PC-3 (cell line): Measurements from ENCODE around the gene NDUFC2. TPM values are rescaled to one million over a fixed set of nuclear protein-coding genes. Genes with fewer than 3 reads are reported as not detected.

ENCODE experiments used
- ATAC-seq: fragments of 200-7000 bp; cut with Tn5 transposase; 2 replicates; pipeline ENCODE4 v1.9.1; 2020; ENCODE audit warnings: mild to moderate bottlenecking, moderate library complexity
- BruUV-seq: library from RNA; stranded (reverse); fragments of 400-500 nt; replicated peaks from 2 replicates; lab custom pipeline; 2021; lab: Mats Ljungman, UMichigan
- CTCF ChIA-PET: fragments of 300-600 bp; sonication (Branson Sonifier 250); formaldehyde crosslinking; loops from one replicate; lab custom pipeline; 2022; ENCODE audit warnings: antibody characterized with exemption; lab: Charles Lee
- POLR2A ChIA-PET: fragments of 300-600 bp; sonication (Branson Sonifier 250); formaldehyde crosslinking; loops from one replicate; lab custom pipeline; 2022; ENCODE audit warnings: antibody characterized with exemption; ENCODE audit not compliant: unreplicated experiment; lab: Charles Lee
- DNase-seq: peaks from one replicate; pipeline ENCODE4 v3.0.0-alpha.2; 2015
- H2AFZ ChIP-seq: fragments of 300-600 bp; sonication (generic); 2 replicates; pipeline ENCODE4 v1.6.0; 2016; ENCODE audit warnings: antibody characterized with exemption, low read length
- H3F3A ChIP-seq: fragments of 300-600 bp; sonication (generic); one replicate; pipeline ENCODE4 v1.6.0; 2017; ENCODE audit warnings: antibody characterized with exemption, low read length, control low read depth, mild to moderate bottlenecking; ENCODE audit not compliant: unreplicated experiment
- H3K27ac ChIP-seq: fragments of 300-600 bp; sonication (generic); 2 replicates; pipeline ENCODE4 v1.5.1; 2016; ENCODE audit warnings: mild to moderate bottlenecking, low read length
- H3K27me3 ChIP-seq: fragments of 300-600 bp; sonication (generic); 2 replicates; pipeline ENCODE4 v1.6.1; 2016; ENCODE audit warnings: low read length, mixed read lengths
- H3K36me3 ChIP-seq: fragments of 300-600 bp; sonication (generic); 2 replicates; pipeline ENCODE4 v1.6.1; 2016; ENCODE audit warnings: low read depth, mixed run types, low read length, mixed read lengths
- H3K4me1 ChIP-seq: fragments of 300-600 bp; sonication (generic); 2 replicates; pipeline ENCODE4 v1.5.1; 2016; ENCODE audit warnings: low read length; ENCODE audit not compliant: insufficient read depth
- H3K4me2 ChIP-seq: fragments of 300-600 bp; sonication (generic); 2 replicates; pipeline ENCODE4 v1.6.0; 2016; ENCODE audit warnings: low read length
- H3K4me3 ChIP-seq: fragments of 300-600 bp; sonication (generic); 2 replicates; pipeline ENCODE4 v1.5.1; 2016; ENCODE audit warnings: mild to moderate bottlenecking, low read length, mixed read lengths
- H3K79me2 ChIP-seq: fragments of 300-600 bp; sonication (generic); 2 replicates; pipeline ENCODE4 v1.6.1; 2017; ENCODE audit warnings: low read length, mixed read lengths
- H3K9ac ChIP-seq: fragments of 300-600 bp; sonication (generic); 2 replicates; pipeline ENCODE4 v1.6.0; 2016; ENCODE audit warnings: mild to moderate bottlenecking, low read length
- H3K9me2 ChIP-seq: fragments of 300-600 bp; sonication (generic); replicated peaks from 2 replicates; pipeline ENCODE4 v1.6.1; 2016; ENCODE audit warnings: mixed run types, low read length, mixed read lengths
- H3K9me3 ChIP-seq: fragments of 300-600 bp; sonication (generic); 2 replicates; pipeline ENCODE4 v1.6.1; 2016; ENCODE audit warnings: low read length, mixed read lengths
- H4K20me1 ChIP-seq: fragments of 300-600 bp; sonication (generic); 2 replicates; pipeline ENCODE4 v1.6.1; 2016; ENCODE audit warnings: low read length, mixed read lengths
- CTCF ChIP-seq: fragments of 300-600 bp; sonication (generic); conservative IDR thresholded peaks from 2 replicates; pipeline ENCODE4 v1.5.1; 2017; ENCODE audit warnings: antibody characterized with exemption, low read depth, mild to moderate bottlenecking, low read length
- EZH2 ChIP-seq: fragments of 300-600 bp; sonication (generic); IDR thresholded peaks from one replicate; pipeline ENCODE4 v1.6.1; 2017; ENCODE audit warnings: antibody characterized with exemption, mild to moderate bottlenecking, low read length; ENCODE audit not compliant: unreplicated experiment
- EZH2phosphoT487 ChIP-seq: fragments of 300-600 bp; sonication (generic); IDR thresholded peaks from 2 replicates; pipeline ENCODE4 v1.6.1; 2018; ENCODE audit warnings: mild to moderate bottlenecking, antibody characterized with exemption, low read length, borderline replicate concordance
- intact Hi-C: fragments of 100-400 bp; cut with micrococcal nuclease; formaldehyde crosslinking; loops from 2 replicates; pipeline ENCODE4 v1.9.0; 2023
- total RNA-seq: library from RNA; depleted of rRNA; stranded (reverse); fragments of >200 nt; gene quantifications from 2 replicates; pipeline ENCODE4 v1.2.3, GENCODE V29; 2014

NDUFC2 gene
- total RNA-seq, 1 experiment from 2014 or later = 304 TPM

GRCh38 chr11:78048561-78048960, 31.1 kb downstream of the NDUFC2 start:
- ATAC-seq = no peak
- intact Hi-C loops = no loop called here

GRCh38 chr11:78046486-78046854, 33.2 kb downstream of the NDUFC2 start:
- Histone ChIP-seq H3K9me3 (no peaks in the 10 kb centered on the region), H2AFZ (peak overlapping the region; percentile 98), H3K4me1 (peaks cover 16% of the 10 kb centered on the region), H3K4me3 (peak overlapping the region; percentile 67; the same call in 1 of the 2 replicates), H3K27ac (no peak overlapping the region), H3K9me2 (no peaks in the 10 kb centered on the region), H3F3A (no peaks in the 10 kb centered on the region), H3K4me2 (peak overlapping the region; percentile 96), H3K27me3 (no peaks in the 10 kb centered on the region), H4K20me1 (no peaks in the 10 kb centered on the region), H3K79me2 (no peaks in the 10 kb centered on the region), H3K36me3 (no peaks in the 10 kb centered on the region), H3K9ac (no peak overlapping the region)
- peak; percentile 25 for ATAC-seq
- ChIA-PET POLR2A (no interaction called here), CTCF (interaction anchor here (1.0 kb wide), 1 partner anchor 225 kb away, joined by 3 read pairs; no protein-coding TSS in a partner anchor)
- DNase-seq = no peak
- BruUV-seq = no TSS peak
- TF ChIP-seq EZH2 (no peak), CTCF (no peak; the same call in 1 of the 2 replicates), EZH2phosphoT487 (no peak)
- intact Hi-C loops = loop anchor here (1.0 kb wide), 2 partner anchors 46 to 270 kb away; no protein-coding TSS in a partner anchor

More at GRCh38 chr11:78048561-78048960, 31.1 kb downstream of the NDUFC2 start:
- Histone ChIP-seq H3K4me2 (no peak overlapping the region), H3K9ac (no peak overlapping the region), H3K4me1 (peaks cover 21% of the 10 kb centered on the region), H3K36me3 (no peaks in the 10 kb centered on the region), H3F3A (no peaks in the 10 kb centered on the region), H3K27ac (no peak overlapping the region), H3K9me3 (no peaks in the 10 kb centered on the region), H3K4me3 (no peak overlapping the region), H3K27me3 (no peaks in the 10 kb centered on the region), H2AFZ (no peak overlapping the region), H3K79me2 (no peaks in the 10 kb centered on the region), H3K9me2 (no peaks in the 10 kb centered on the region), H4K20me1 (no peaks in the 10 kb centered on the region)
- no peak for DNase-seq
- ChIA-PET CTCF (no interaction called here), POLR2A (no interaction called here)
- BruUV-seq = no TSS peak
- TF ChIP-seq EZH2phosphoT487 (no peak), EZH2 (no peak), CTCF (no peak)

- Histone ChIP-seq H3K4me2 (peak overlapping the region; percentile 96), H3K79me2 (no peaks in the 10 kb centered on the region), H3K9me2 (no peaks in the 10 kb centered on the region), H4K20me1 (no peaks in the 10 kb centered on the region), H3K9me3 (no peaks in the 10 kb centered on the region), H3K36me3 (no peaks in the 10 kb centered on the region), H3F3A (no peaks in the 10 kb centered on the region), H3K4me1 (peaks cover 13% of the 10 kb centered on the region), H3K27ac (no peak overlapping the region), H2AFZ (peak overlapping the region; percentile 98), H3K9ac (no peak overlapping the region), H3K4me3 (peak overlapping the region; percentile 67), H3K27me3 (no peaks in the 10 kb centered on the region)
- intact Hi-C loops = loop anchor here (1.0 kb wide), 2 partner anchors 46 to 270 kb away; no protein-coding TSS in a partner anchor
- POLR2A ChIA-PET = no interaction called here
- CTCF ChIA-PET = interaction anchor here (0.7 to 1.4 kb wide), 3 partner anchors 17 to 224 kb away, joined by 3 to 5 read pairs (median 3); no protein-coding TSS in a partner anchor
- DNase-seq = peak; percentile 90
- TF ChIP-seq EZH2 (no peak), CTCF (peak; percentile 100)
- peak; percentile 98 for ATAC-seq
- no TSS peak for BruUV-seq
Measured at GRCh38 chr11:78045851-78046485, 33.7 kb downstream of the NDUFC2 start.
